K562 (cell line): Measurements from ENCODE around the gene GFRA4. TPM values are rescaled to one million over a fixed set of nuclear protein-coding genes. Genes with fewer than 3 reads are reported as not detected.

Experiments used
- HDAC2 ChIP-seq: fragments of 450-650 bp; IDR thresholded peaks from 2 replicates; pipeline ENCODE4 v1.6.1; 2016; ENCODE audit warnings: mild to moderate bottlenecking
- L3MBTL2 ChIP-seq: fragments of 450-650 bp; IDR thresholded peaks from 2 replicates; pipeline ENCODE4 v1.6.1; 2016; ENCODE audit warnings: mild to moderate bottlenecking, moderate library complexity
- RAD21 ChIP-seq, 2 experiments: fragments of 250-450 bp in 1 of 2; fragments of 450-650 bp in 1 of 2; sonication (Bioruptor Pico) in 1 of 2; formaldehyde crosslinking in 1 of 2; IDR thresholded peaks in 1 of 2; conservative IDR thresholded peaks in 1 of 2; 2 replicates each; pipeline versions ENCODE4 v1.4.0 to v1.8.0; 2020 to 2022; ENCODE audit warnings: mild to moderate bottlenecking in 2 of 2, moderate library complexity in 1 of 2
- polyA plus RNA-seq, 8 experiments: library from polyadenylated mRNA; depleted of rRNA in 4 of 8; stranded (reverse) in 5 of 8; unstranded in 3 of 8; fragments of >200 nt; fragmentation: Nextera tagmentation in 2 of 8; fragmentation: Illumina TruSeq in 1 of 8; extraction: Ambion mirVana in 2 of 8; extraction: Trizol in 1 of 8; gene quantifications; 2 replicates each; pipeline versions ENCODE4 v1.2.1 to v1.2.3, GENCODE V29; 2011 to 2014; ENCODE audit warnings: inconsistent platforms in 1 of 8, missing spikeins in 1 of 8
- total RNA-seq, 7 experiments: library from RNA; depleted of rRNA in 6 of 7; stranded (reverse); fragments of >200 nt in 6 of 7; fragmentation: Illumina TruSeq in 2 of 7; extraction: Trizol in 2 of 7; gene quantifications; 2 replicates each; pipeline versions ENCODE4 v1.2.1 to v1.2.3, GENCODE V29; 2011 to 2021; ENCODE audit warnings: low replicate concordance in 1 of 7
- TF ChIP-seq, protein P1 (sequence below): fragments of 450-650 bp; formaldehyde crosslinking; IDR thresholded peaks from 2 replicates; pipeline ENCODE4 v1.4.0; 2022; ENCODE audit warnings: missing genetic modification characterization
- TF ChIP-seq, protein P2 (sequence below), 2 experiments: fragments of 450-650 bp; conservative IDR thresholded peaks; 2 replicates each; pipeline ENCODE4 v1.6.1; 2017; ENCODE audit warnings: mild to moderate bottlenecking in 2 of 2, moderate library complexity in 2 of 2

The GFRA4 gene
- total and polyA plus RNA-seq, 9 of the 15 experiments (the other 6 are each of a cell fraction or from before 2014, with no cell fraction given): not detected

DNA sequence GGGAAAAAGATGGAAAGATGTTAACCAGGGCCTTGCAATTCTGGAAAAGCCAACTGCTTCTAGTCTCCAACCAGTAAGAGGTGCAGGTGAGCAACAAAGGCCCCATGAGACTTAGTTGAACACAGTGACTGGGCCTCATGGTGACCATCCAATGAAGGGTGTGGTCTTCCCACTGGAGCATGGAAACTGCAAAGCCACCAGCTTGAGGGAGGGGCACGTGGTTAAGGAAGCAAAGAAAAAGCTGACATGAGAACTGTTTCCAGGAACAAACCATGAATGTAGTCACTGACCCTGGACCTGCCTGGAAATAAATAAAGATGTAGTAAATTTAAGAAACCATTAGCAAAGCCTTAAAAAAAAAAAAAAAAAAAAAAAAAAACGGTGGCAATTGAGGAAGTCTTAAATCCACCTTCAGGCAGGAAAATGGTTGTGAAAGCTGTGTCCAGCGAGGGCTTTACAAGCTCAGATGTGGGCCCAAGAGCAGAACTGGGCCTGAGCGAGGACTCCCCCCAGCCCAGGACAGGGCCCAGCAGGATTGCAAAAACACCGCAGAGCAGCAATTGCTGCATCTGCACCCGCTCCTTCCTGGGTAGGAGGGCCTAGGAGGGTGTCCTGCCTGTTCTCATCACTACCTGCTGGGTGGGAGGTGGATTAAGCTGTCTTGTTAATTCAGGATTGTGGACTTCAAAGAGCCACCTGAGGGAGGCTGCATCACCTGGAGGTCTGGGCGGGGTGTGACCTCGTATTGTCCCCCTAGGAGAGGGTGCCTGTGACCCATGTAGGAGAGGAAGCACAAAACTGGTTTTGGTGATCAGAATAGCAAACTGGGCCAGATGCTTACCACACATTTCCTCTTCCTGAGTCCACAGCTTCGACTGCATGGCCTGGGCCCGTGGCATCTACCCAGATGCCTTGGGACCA is 10.3 kb downstream of the GFRA4 start (continued):
- TF ChIP-seq L3MBTL2 (peak; percentile 69), HDAC2 (no peak), RAD21 (CRISPR knock-in tag; conservative IDR thresholded peaks at IDR 0.05 in 1 of 2, IDR thresholded peaks at IDR 0.05 in 1 of 2) (peak in 1 of 2 experiments; percentile 14; a peak in 1 of 4 replicates)
- TF ChIP-seq, protein P1, sequence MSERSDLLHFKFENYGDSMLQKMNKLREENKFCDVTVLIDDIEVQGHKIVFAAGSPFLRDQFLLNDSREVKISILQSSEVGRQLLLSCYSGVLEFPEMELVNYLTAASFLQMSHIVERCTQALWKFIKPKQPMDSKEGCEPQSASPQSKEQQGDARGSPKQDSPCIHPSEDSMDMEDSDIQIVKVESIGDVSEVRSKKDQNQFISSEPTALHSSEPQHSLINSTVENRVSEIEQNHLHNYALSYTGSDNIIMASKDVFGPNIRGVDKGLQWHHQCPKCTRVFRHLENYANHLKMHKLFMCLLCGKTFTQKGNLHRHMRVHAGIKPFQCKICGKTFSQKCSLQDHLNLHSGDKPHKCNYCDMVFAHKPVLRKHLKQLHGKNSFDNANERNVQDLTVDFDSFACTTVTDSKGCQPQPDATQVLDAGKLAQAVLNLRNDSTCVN (CRISPR knock-in tag): no peak
- TF ChIP-seq, protein P2, sequence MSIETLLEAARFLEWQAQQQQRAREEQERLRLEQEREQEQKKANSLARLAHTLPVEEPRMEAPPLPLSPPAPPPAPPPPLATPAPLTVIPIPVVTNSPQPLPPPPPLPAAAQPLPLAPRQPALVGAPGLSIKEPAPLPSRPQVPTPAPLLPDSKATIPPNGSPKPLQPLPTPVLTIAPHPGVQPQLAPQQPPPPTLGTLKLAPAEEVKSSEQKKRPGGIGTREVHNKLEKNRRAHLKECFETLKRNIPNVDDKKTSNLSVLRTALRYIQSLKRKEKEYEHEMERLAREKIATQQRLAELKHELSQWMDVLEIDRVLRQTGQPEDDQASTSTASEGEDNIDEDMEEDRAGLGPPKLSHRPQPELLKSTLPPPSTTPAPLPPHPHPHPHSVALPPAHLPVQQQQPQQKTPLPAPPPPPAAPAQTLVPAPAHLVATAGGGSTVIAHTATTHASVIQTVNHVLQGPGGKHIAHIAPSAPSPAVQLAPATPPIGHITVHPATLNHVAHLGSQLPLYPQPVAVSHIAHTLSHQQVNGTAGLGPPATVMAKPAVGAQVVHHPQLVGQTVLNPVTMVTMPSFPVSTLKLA (conservative IDR thresholded peaks at IDR 0.05): 0 out of 4 replicates have a peak, but pooled peaks of 1 of the 2 experiments have one; percentile 20
